KOPT-K1 (cell line): Measurements from ENCODE around the gene CHMP1B.
"Not testable (repeated sequence)": the region's sequence is repeated elsewhere in the genome, so short reads cannot be mapped to it uniquely, and the experiment has no call there.

Experiments
- H3K27ac ChIP-seq: fragments of 200-600 bp; sonication (generic); 2 replicates; pipeline ENCODE4 v1.5.1; 2016; ENCODE audit warnings: antibody characterized with exemption, mild to moderate bottlenecking, low read depth, low read length; ENCODE audit not compliant: poor library complexity, severe bottlenecking
- H3K36me3 ChIP-seq: fragments of 200-600 bp; sonication (generic); 2 replicates; pipeline ENCODE4 v1.5.1; 2017; ENCODE audit warnings: antibody characterized with exemption, mild to moderate bottlenecking, low read length, moderate library complexity; ENCODE audit not compliant: insufficient read depth
- H3K9me3 ChIP-seq: fragments of 200-600 bp; sonication (generic); 2 replicates; pipeline ENCODE4 v1.5.1; 2017; ENCODE audit warnings: antibody characterized with exemption, low read length, mild to moderate bottlenecking; ENCODE audit not compliant: insufficient read depth, poor library complexity, severe bottlenecking

CHMP1B gene

GRCh38 chr18:11854554-11854953 lies 3.3 kb downstream of the CHMP1B start:
- not testable (repeated sequence) for H3K9me3 ChIP-seq, H3K27ac ChIP-seq
- peaks cover 11% of the 10 kb centered on the region for H3K36me3 ChIP-seq

- Histone ChIP-seq H3K36me3 (peaks cover 11% of the 10 kb centered on the region), H3K27ac (no peak overlapping the region), H3K9me3 (no peaks in the 10 kb centered on the region)
These were observed 6.1 kb downstream of the CHMP1B start for GRCh38 chr18:11857177-11857887.

- Histone ChIP-seq H3K27ac (no peak overlapping the region), H3K9me3 (no peaks in the 10 kb centered on the region), H3K36me3 (peaks cover 6% of the 10 kb centered on the region; the same call in 1 of the 2 replicates)
These were observed 8.1 kb downstream of the CHMP1B start for GRCh38 chr18:11859282-11859830.

- peaks cover 2% of the 10 kb centered on the region; the same call in 1 of the 2 replicates for H3K36me3 ChIP-seq
- no peak overlapping the region for H3K27ac ChIP-seq
- no peaks in the 10 kb centered on the region for H3K9me3 ChIP-seq
These were observed 8.7 kb downstream of the CHMP1B start for GRCh38 chr18:11859903-11860407.

- Histone ChIP-seq H3K9me3 (no peaks in the 10 kb centered on the region), H3K36me3 (no peaks in the 10 kb centered on the region), H3K27ac (no peak overlapping the region)
These were observed 9.6 kb downstream of the CHMP1B start for GRCh38 chr18:11860594-11861450.

GRCh38 chr18:11861583-11862288 lies 10.5 kb downstream of the CHMP1B start:
- Histone ChIP-seq H3K27ac (no peak overlapping the region), H3K36me3 (no peaks in the 10 kb centered on the region)

GRCh38 chr18:11862468-11863137 lies 11.4 kb downstream of the CHMP1B start:
- Histone ChIP-seq H3K36me3 (no peaks in the 10 kb centered on the region), H3K27ac (no peak overlapping the region), H3K9me3 (no peaks in the 10 kb centered on the region)

More at GRCh38 chr18:11861583-11862288, 10.5 kb downstream of the CHMP1B start:
- H3K9me3 ChIP-seq = no peaks in the 10 kb centered on the region

GRCh38 chr18:11864471-11864870 lies 13.3 kb downstream of the CHMP1B start:
- H3K27ac ChIP-seq = no peak overlapping the region
- H3K36me3 ChIP-seq = no peaks in the 10 kb centered on the region
- H3K9me3 ChIP-seq = no peaks in the 10 kb centered on the region

- Histone ChIP-seq H3K36me3 (no peaks in the 10 kb centered on the region), H3K9me3 (no peaks in the 10 kb centered on the region), H3K27ac (no peak overlapping the region)
These were observed 13.9 kb downstream of the CHMP1B start for GRCh38 chr18:11865071-11865470.

- no peak overlapping the region for H3K27ac ChIP-seq
- H3K9me3 ChIP-seq = no peaks in the 10 kb centered on the region
- no peaks in the 10 kb centered on the region for H3K36me3 ChIP-seq
These were observed 15.1 kb downstream of the CHMP1B start for GRCh38 chr18:11866329-11866728.

GRCh38 chr18:11866764-11867163 lies 15.6 kb downstream of the CHMP1B start:
- H3K9me3 ChIP-seq = no peaks in the 10 kb centered on the region
- H3K27ac ChIP-seq = no peak overlapping the region
- no peaks in the 10 kb centered on the region for H3K36me3 ChIP-seq

- H3K27ac ChIP-seq = no peak overlapping the region
- H3K9me3 ChIP-seq = no peaks in the 10 kb centered on the region
- H3K36me3 ChIP-seq = no peaks in the 10 kb centered on the region
These were observed 17.0 kb downstream of the CHMP1B start for GRCh38 chr18:11868230-11868629.

GRCh38 chr18:11871501-11871900 lies 20.3 kb downstream of the CHMP1B start:
- H3K36me3 ChIP-seq = no peaks in the 10 kb centered on the region
- H3K9me3 ChIP-seq = no peaks in the 10 kb centered on the region
- no peak overlapping the region for H3K27ac ChIP-seq

GRCh38 chr18:11872479-11873136 lies 21.4 kb downstream of the CHMP1B start:
- no peak overlapping the region for H3K27ac ChIP-seq
- H3K9me3 ChIP-seq = no peaks in the 10 kb centered on the region

More at GRCh38 chr18:11872479-11873136, 21.4 kb downstream of the CHMP1B start:
- H3K36me3 ChIP-seq = no peaks in the 10 kb centered on the region
